Activated T-cell treated with anti-CD3 and anti-CD28 coated beads, Interleukin-2, amount 50 U/mL, for 4 hours (primary cell): Measurements from ENCODE around the gene BAIAP3. TPM values are rescaled to one million over a fixed set of nuclear protein-coding genes. Genes with fewer than 3 reads are reported as not detected.
"Not testable (repeated sequence)": the region's sequence is repeated elsewhere in the genome, so short reads cannot be mapped to it uniquely, and the experiment has no call there.

Experiments
- ATAC-seq, 2 donors: fragments of 200-7000 bp; cut with Tn5 transposase; one replicate each; pipeline ENCODE4 v1.10.0; 2021
- DNase-seq: peaks from one replicate; pipeline ENCODE4 v3.0.0-alpha.2; 2020
- H3K27me3 Mint-ChIP-seq: one replicate; pipeline ENCODE4 v1.8.0; 2021; ENCODE audit warnings: low read depth, mixed read lengths
- H3K36me3 Mint-ChIP-seq: one replicate; pipeline ENCODE4 v1.8.0; 2022; ENCODE audit warnings: mixed read lengths; ENCODE audit not compliant: insufficient read depth
- H3K4me1 Mint-ChIP-seq: one replicate; pipeline ENCODE4 v1.8.0; 2021; ENCODE audit warnings: low read depth, mixed read lengths
- H3K4me3 Mint-ChIP-seq: one replicate; pipeline ENCODE4 v1.8.0; 2021; ENCODE audit warnings: mild to moderate bottlenecking, moderate library complexity, mixed read lengths
- H3K9me3 Mint-ChIP-seq: one replicate; pipeline ENCODE4 v1.8.0; 2021; ENCODE audit warnings: mixed read lengths
- total RNA-seq, 3 donors: library from RNA; stranded (reverse); gene quantifications; one replicate each; pipeline ENCODE4 v1.2.1, GENCODE V29; 2021

Gene BAIAP3
- total RNA-seq, 3 donors from 2014 or later: 0.08 to 0.24 (median 0.16) TPM

DNA sequence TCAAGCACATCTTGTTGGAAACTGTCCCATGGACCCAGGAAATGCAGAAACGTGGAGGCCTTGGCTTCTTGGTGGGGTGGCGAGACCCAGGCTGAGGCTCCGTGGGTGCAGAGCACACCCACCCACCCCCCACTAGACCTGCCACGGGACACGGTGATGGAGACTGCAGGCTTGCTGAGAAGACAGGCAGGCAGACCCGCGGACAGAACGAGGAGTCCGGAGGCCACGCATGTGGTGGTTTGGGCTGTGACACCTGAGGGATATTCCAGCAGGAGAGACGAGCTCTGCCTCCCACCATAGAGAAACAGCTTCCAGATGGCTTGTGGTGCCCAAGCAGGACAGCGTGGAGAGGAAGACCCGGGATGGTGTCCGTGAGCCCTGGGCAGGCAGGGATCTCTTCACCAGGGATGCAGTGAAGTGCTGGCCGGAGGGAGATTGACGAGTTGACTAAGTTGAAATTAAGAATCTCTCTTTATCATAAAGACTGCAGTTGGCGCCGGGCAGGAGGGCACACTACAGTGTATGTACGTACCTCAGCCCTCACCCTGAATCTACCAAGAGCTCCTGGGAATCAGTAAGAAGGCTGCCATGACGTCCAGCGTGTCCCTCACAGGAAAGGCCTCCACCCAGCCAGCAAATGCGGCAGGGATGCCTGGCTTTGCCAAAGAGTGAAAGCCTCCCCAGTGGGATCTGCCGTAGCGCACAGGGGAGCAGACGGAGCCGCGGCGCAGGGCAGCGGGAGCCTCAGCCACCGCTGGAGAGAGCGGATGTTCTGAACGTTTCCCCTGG, 15.8 kb upstream of the BAIAP3 start:
- ATAC-seq: no peak
- no peaks in the 10 kb centered on the region for H3K27me3 Mint-ChIP-seq
- DNase-seq: no peak
- H3K4me3 Mint-ChIP-seq: no peak overlapping the region
- H3K4me1 Mint-ChIP-seq: peaks cover 17% of the 10 kb centered on the region
- no peaks in the 10 kb centered on the region for H3K9me3 Mint-ChIP-seq
- peaks cover 34% of the 10 kb centered on the region for H3K36me3 Mint-ChIP-seq

GRCh38 chr16:1318268-1318545, 15.2 kb upstream of the BAIAP3 start:
- Mint-ChIP-seq H3K27me3 (no peaks in the 10 kb centered on the region), H3K36me3 (peaks cover 32% of the 10 kb centered on the region), H3K4me1 (peaks cover 12% of the 10 kb centered on the region), H3K4me3 (no peak overlapping the region), H3K9me3 (no peaks in the 10 kb centered on the region)
- DNase-seq (no peak), ATAC-seq (no peak)

- no peaks in the 10 kb centered on the region for H3K27me3 Mint-ChIP-seq
- ATAC-seq (no peak), DNase-seq (no peak)
- H3K9me3 Mint-ChIP-seq: no peaks in the 10 kb centered on the region
- peaks cover 34% of the 10 kb centered on the region for H3K36me3 Mint-ChIP-seq
- H3K4me1 Mint-ChIP-seq: peaks cover 5% of the 10 kb centered on the region
- no peak overlapping the region for H3K4me3 Mint-ChIP-seq
Measured at GRCh38 chr16:1319041-1319440, 14.4 kb upstream of the BAIAP3 start.

DNA sequence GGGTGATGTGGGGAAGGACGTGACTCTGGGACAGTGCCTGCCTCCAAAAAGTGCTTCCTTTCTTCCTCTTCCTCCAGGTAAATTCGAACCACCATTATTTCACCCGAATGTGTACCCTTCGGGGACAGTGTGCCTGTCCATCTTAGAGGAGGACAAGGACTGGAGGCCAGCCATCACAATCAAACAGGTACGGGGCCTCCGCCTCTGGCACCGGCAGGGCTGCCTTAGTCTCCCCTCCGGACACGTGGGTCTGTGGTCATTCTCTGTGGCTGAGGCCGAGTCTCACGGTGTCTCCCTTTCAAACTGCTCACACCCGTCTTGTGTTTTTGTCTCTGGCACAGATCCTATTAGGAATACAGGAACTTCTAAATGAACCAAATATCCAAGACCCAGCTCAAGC, 13.3 kb upstream of the BAIAP3 start:
- DNase-seq: no peak
- H3K27me3 Mint-ChIP-seq: no peaks in the 10 kb centered on the region
- no peak overlapping the region for H3K4me3 Mint-ChIP-seq
- H3K9me3 Mint-ChIP-seq: no peaks in the 10 kb centered on the region
- no peak for ATAC-seq
- no peaks in the 10 kb centered on the region for H3K4me1 Mint-ChIP-seq
- peaks cover 34% of the 10 kb centered on the region for H3K36me3 Mint-ChIP-seq

GRCh38 chr16:1320658-1321240, 12.7 kb upstream of the BAIAP3 start:
- Mint-ChIP-seq H3K9me3 (no peaks in the 10 kb centered on the region), H3K27me3 (no peaks in the 10 kb centered on the region), H3K4me1 (no peaks in the 10 kb centered on the region), H3K4me3 (no peak overlapping the region), H3K36me3 (peaks cover 30% of the 10 kb centered on the region)
- ATAC-seq: no peak
- DNase-seq: no peak

GRCh38 chr16:1322407-1322806, 11.0 kb upstream of the BAIAP3 start:
- Mint-ChIP-seq H3K27me3 (no peaks in the 10 kb centered on the region), H3K9me3 (no peaks in the 10 kb centered on the region), H3K36me3 (peaks cover 23% of the 10 kb centered on the region), H3K4me3 (no peak overlapping the region), H3K4me1 (no peaks in the 10 kb centered on the region)
- DNase-seq (no peak), ATAC-seq (no peak)

DNA sequence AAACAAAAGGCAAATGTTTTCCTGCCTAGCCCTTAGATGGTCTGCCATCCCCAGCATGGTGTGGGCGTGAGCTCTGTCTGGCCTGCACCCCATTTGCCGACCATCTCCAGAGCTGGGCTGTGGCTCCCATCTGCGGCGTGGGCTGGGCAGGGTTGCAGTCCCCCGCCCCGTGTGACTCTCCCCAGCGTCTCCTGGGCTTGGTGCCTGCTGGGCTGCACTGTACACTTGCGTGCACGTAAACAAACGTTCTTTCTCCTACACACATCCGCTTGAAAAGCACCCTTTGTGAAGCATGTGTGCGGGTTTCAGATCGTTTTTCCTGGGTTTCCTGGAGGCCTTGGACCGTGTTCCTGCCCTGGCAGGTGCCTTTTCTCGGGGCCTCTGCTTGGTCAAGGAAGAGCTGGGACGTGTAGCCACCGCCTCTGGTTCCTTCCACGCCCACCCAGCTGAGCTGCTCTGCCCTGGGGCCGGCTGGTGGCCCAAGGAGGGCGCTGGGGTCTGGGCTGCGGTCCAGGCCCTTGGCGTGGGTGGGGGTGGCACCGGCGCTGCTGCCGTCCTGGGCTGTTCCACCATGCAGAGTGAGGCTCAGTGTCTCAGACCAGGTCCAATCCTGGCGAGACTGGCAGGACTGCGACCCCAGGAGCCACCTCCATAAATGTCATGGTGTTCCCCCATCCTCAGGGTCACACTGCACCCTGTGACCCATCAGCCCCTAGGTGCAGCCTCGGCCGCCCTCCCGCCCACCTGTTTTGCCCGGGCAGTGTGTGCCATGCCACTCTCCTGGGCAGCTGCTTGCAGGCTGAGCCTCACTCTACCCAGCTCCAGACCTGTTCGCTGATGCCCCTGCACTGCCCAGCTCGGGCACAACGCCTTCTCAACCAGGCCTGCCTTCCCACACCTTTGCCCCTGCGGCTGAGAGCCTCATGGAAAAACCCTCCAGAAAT, 9.9 kb upstream of the BAIAP3 start:
- Mint-ChIP-seq H3K9me3 (no peaks in the 10 kb centered on the region), H3K36me3 (peaks cover 16% of the 10 kb centered on the region), H3K4me3 (no peak overlapping the region), H3K4me1 (no peaks in the 10 kb centered on the region), H3K27me3 (no peaks in the 10 kb centered on the region)
- ATAC-seq: no peak
- no peak for DNase-seq

GRCh38 chr16:1324286-1324826, 9.1 kb upstream of the BAIAP3 start:
- peaks cover 14% of the 10 kb centered on the region for H3K36me3 Mint-ChIP-seq
- H3K4me3 Mint-ChIP-seq: no peak overlapping the region
- H3K4me1 Mint-ChIP-seq: no peaks in the 10 kb centered on the region
- H3K9me3 Mint-ChIP-seq: no peaks in the 10 kb centered on the region
- DNase-seq (no peak), ATAC-seq (no peak)
- H3K27me3 Mint-ChIP-seq: no peaks in the 10 kb centered on the region

- ATAC-seq: no peak
- peaks cover 8% of the 10 kb centered on the region for H3K36me3 Mint-ChIP-seq
- no peak overlapping the region for H3K4me3 Mint-ChIP-seq
- H3K4me1 Mint-ChIP-seq: no peaks in the 10 kb centered on the region
- no peaks in the 10 kb centered on the region for H3K27me3 Mint-ChIP-seq
- no peaks in the 10 kb centered on the region for H3K9me3 Mint-ChIP-seq
- DNase-seq: no peak
Measured at GRCh38 chr16:1325261-1325660, 8.2 kb upstream of the BAIAP3 start.

DNA sequence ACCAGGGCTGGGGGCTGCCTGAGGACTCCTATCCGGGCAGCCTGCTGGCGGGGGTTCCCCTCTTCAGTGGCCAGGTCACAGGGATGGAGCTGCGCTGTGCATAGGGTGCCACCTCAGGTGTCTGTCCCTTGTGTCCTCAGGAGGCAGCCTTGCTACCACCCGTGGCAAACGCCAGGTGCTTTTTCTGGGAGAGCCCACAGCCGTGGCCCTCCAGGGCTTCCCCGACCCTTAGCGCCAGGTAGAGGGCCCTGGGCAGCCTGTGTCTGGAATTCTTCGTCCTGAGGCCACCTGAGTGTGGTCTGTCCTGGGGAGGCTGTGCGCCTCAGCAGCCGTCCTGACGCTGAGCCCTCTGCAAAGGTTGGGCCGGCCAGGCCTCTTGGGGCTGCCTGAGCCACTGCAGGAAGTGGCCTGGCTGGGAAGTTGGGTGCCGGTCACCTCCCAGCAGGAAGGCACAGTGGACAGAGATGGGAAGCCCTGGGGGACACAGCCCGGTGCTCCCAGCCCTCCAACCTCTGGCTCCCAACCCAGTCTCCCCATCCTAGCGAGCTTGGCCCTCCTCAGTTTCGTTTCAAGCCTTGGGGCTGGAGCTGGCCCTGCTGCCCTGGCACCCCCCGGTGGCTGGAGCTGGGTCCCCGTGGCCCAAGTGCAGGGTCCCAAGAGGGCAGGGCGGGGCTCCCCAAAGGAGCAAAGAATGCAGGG, 7.6 kb upstream of the BAIAP3 start:
- H3K4me1 Mint-ChIP-seq: no peaks in the 10 kb centered on the region
- H3K9me3 Mint-ChIP-seq: no peaks in the 10 kb centered on the region
- no peaks in the 10 kb centered on the region for H3K27me3 Mint-ChIP-seq
- peaks cover 6% of the 10 kb centered on the region for H3K36me3 Mint-ChIP-seq
- no peak for DNase-seq
- ATAC-seq: peak; percentile 12 to 20
- H3K4me3 Mint-ChIP-seq: no peak overlapping the region

DNA sequence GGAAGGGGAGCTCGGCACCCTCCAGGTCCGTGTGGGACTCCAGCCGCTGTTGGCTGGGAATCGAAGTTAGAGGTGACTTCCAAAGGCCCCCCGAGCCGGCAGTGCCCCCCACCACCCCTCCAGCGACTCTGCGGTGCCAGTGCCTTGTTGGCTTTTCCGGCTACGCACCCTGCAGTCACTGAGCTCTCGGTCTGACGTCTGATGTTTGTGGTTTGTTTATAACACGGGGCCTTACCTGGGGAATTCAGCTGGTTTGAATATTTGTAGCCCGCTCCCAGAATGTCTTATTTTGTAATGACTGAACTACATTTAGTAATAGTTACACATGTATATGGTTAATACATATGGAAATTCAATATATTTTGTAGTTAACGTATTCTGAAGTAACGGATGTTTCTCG, 7.1 kb upstream of the BAIAP3 start:
- DNase-seq (no peak), ATAC-seq (no peak)
- Mint-ChIP-seq H3K4me3 (no peak overlapping the region), H3K9me3 (no peaks in the 10 kb centered on the region), H3K27me3 (peaks cover 2% of the 10 kb centered on the region), H3K4me1 (peaks cover 3% of the 10 kb centered on the region), H3K36me3 (peaks cover 6% of the 10 kb centered on the region)

DNA sequence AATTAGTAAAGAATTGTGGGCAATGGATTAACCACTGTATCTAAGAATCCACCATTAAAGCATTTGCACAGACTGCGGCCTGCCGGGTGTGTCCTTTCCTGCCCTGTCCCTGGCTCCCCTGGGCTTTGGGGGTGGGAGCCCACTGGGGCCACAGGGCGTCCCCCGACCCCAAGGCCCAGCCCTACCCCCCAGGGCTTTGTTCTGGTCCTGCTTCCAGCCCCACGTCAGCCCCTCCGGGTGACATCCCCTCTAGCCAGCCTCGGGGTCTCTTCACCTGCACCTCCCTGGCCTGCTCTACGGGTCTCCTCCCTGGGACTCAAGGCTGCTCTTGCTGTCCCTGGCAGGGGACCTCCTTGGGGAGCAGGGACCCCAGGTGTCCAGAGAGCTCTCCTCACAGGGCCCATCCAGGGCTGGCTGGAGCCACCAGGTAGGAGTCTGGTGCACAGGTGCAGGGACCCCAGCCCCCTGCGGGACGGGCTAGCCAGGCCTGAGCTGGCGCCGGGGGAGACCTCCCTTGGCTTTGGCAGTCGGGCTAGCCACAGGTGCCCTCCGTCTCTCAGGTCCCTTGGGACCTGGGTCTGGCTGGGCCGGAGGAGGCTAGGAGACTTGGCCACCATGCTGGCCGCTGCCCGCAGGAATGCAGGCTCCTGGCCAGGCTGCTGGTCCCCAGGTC, 6.4 kb upstream of the BAIAP3 start:
- Mint-ChIP-seq H3K36me3 (peaks cover 6% of the 10 kb centered on the region), H3K4me3 (no peak overlapping the region), H3K27me3 (peaks cover 8% of the 10 kb centered on the region), H3K9me3 (no peaks in the 10 kb centered on the region), H3K4me1 (peaks cover 9% of the 10 kb centered on the region)
- no peak for ATAC-seq
- no peak for DNase-seq

- H3K9me3 Mint-ChIP-seq: no peaks in the 10 kb centered on the region
- ATAC-seq: no peak
Measured at GRCh38 chr16:1327619-1327947, 5.9 kb upstream of the BAIAP3 start.

GRCh38 chr16:1328136-1328535, 5.3 kb upstream of the BAIAP3 start:
- H3K9me3 Mint-ChIP-seq, DNase-seq, H3K4me3 Mint-ChIP-seq, ATAC-seq, H3K36me3 Mint-ChIP-seq: not testable (repeated sequence)
- H3K4me1 Mint-ChIP-seq: peaks cover 16% of the 10 kb centered on the region
- H3K27me3 Mint-ChIP-seq: peaks cover 13% of the 10 kb centered on the region

More at GRCh38 chr16:1327619-1327947, 5.9 kb upstream of the BAIAP3 start:
- no peak for DNase-seq
- Mint-ChIP-seq H3K36me3 (peaks cover 6% of the 10 kb centered on the region), H3K4me3 (no peak overlapping the region), H3K27me3 (peaks cover 10% of the 10 kb centered on the region), H3K4me1 (peaks cover 14% of the 10 kb centered on the region)
